Neural cell (in vitro differentiated cells): Measurements from ENCODE around the gene DPM3. TPM values are rescaled to one million over a fixed set of nuclear protein-coding genes. Genes with fewer than 3 reads are reported as not detected.
A peak's percentile ranks its signal among the peaks of the same experiment; 100 is the strongest.

Experiments
- H2AFZ ChIP-seq: fragments of 200-600, 300-800 bp; sonication (generic), shearing (Covaris generic); 2 replicates; pipeline ENCODE4 v1.6.0; 2014; ENCODE audit warnings: low read depth, mild to moderate bottlenecking, antibody characterized with exemption, low read length, moderate library complexity
- H3F3A ChIP-seq: fragments of 200-600 bp; shearing (Covaris generic); 2 replicates; pipeline ENCODE4 v1.6.1; 2016; ENCODE audit warnings: mild to moderate bottlenecking, moderate library complexity, mixed read lengths, antibody characterized with exemption, low read length; ENCODE audit not compliant: insufficient read depth, poor library complexity, severe bottlenecking
- H3K27ac ChIP-seq: fragments of 200-600, 300-800 bp; sonication (generic), shearing (Covaris generic); 2 replicates; pipeline ENCODE4 v1.5.1; 2014; ENCODE audit warnings: mild to moderate bottlenecking, low read length, moderate library complexity
- H3K27me3 ChIP-seq: fragments of 300-800, 200-600 bp; sonication (generic), shearing (Covaris generic); 2 replicates; pipeline ENCODE4 v1.6.0; 2014; ENCODE audit warnings: mild to moderate bottlenecking, low read depth, low read length, moderate library complexity; ENCODE audit not compliant: insufficient read depth
- H3K36me3 ChIP-seq: fragments of 300-800, 200-600 bp; sonication (generic), shearing (Covaris generic); 2 replicates; pipeline ENCODE4 v1.5.1; 2014; ENCODE audit warnings: mild to moderate bottlenecking, antibody characterized with exemption, low read length, moderate library complexity; ENCODE audit not compliant: insufficient read depth
- H3K4me2 ChIP-seq: fragments of 300-800, 200-600 bp; sonication (generic), shearing (Covaris generic); 2 replicates; pipeline ENCODE4 v1.6.0; 2014; ENCODE audit warnings: mild to moderate bottlenecking, low read length
- H3K4me3 ChIP-seq: fragments of 300-800, 200-600 bp; sonication (generic), shearing (Covaris generic); 2 replicates; pipeline ENCODE4 v1.5.1; 2014; ENCODE audit warnings: mild to moderate bottlenecking, low read length, moderate library complexity
- H3K79me2 ChIP-seq: fragments of 200-600 bp; shearing (Covaris generic); replicated peaks from 2 replicates; pipeline ENCODE4 v1.6.0; 2014; ENCODE audit warnings: mild to moderate bottlenecking, low read length, moderate library complexity; ENCODE audit not compliant: insufficient read depth
- H3K9ac ChIP-seq: fragments of 300-800, 200-600 bp; sonication (generic), shearing (Covaris generic); 2 replicates; pipeline ENCODE4 v1.6.1; 2016; ENCODE audit warnings: mild to moderate bottlenecking, low read length, mixed read lengths
- H3K9me2 ChIP-seq: fragments of 200-600 bp; shearing (Covaris generic); 2 replicates; pipeline ENCODE4 v1.6.1; 2016; ENCODE audit warnings: mild to moderate bottlenecking, low read length, mixed read lengths; ENCODE audit not compliant: insufficient read depth
- H3K9me3 ChIP-seq: fragments of 200-600, 300-800 bp; sonication (generic), shearing (Covaris generic); 2 replicates; pipeline ENCODE4 v1.6.1; 2016; ENCODE audit warnings: mild to moderate bottlenecking, mixed run types, low read length, moderate library complexity, mixed read lengths
- H4K20me1 ChIP-seq: fragments of 200-600 bp; shearing (Covaris generic); 2 replicates; pipeline ENCODE4 v1.6.1; 2016; ENCODE audit warnings: mild to moderate bottlenecking, mixed run types; ENCODE audit not compliant: insufficient read depth
- CTCF ChIP-seq: fragments of 450-650 bp; IDR thresholded peaks from 2 replicates; pipeline ENCODE4 v1.5.1; 2014; ENCODE audit warnings: antibody characterized with exemption, mild to moderate bottlenecking, moderate library complexity; ENCODE audit not compliant: poor library complexity, severe bottlenecking
- EP300 ChIP-seq: fragments of 450-650 bp; conservative IDR thresholded peaks from 2 replicates; pipeline ENCODE4 v1.6.1; 2014; ENCODE audit warnings: antibody characterized with exemption, mild to moderate bottlenecking, moderate library complexity; ENCODE audit not compliant: poor library complexity, severe bottlenecking
- EZH2 ChIP-seq: fragments of 200-600, 300-800 bp; shearing (Covaris generic), sonication (generic); IDR thresholded peaks from 2 replicates; pipeline ENCODE4 v1.6.1; 2014; ENCODE audit warnings: antibody characterized with exemption, low read length, borderline replicate concordance, mild to moderate bottlenecking; ENCODE audit not compliant: insufficient read depth, poor library complexity, severe bottlenecking
- MXI1 ChIP-seq: fragments of 450-650 bp; conservative IDR thresholded peaks from 2 replicates; pipeline ENCODE4 v1.6.1; 2014; ENCODE audit warnings: antibody characterized with exemption, mild to moderate bottlenecking; ENCODE audit not compliant: poor library complexity, severe bottlenecking
- POLR2AphosphoS5 ChIP-seq: IDR thresholded peaks from 2 replicates; pipeline ENCODE4 v1.6.1; 2012
- RAD21 ChIP-seq: fragments of 450-650 bp; conservative IDR thresholded peaks from 2 replicates; pipeline ENCODE4 v1.6.1; 2014; ENCODE audit warnings: antibody characterized with exemption, mild to moderate bottlenecking, moderate library complexity
- REST ChIP-seq: IDR thresholded peaks from 2 replicates; pipeline ENCODE4 v1.6.1; 2012; ENCODE audit warnings: borderline replicate concordance
- SMC3 ChIP-seq: fragments of 450-650 bp; conservative IDR thresholded peaks from 2 replicates; pipeline ENCODE4 v1.6.1; 2014; ENCODE audit warnings: antibody characterized with exemption, mild to moderate bottlenecking, moderate library complexity; ENCODE audit not compliant: poor library complexity
- TAF1 ChIP-seq: IDR thresholded peaks from 2 replicates; pipeline ENCODE4 v1.6.1; 2012; ENCODE audit warnings: low read depth
- polyA plus RNA-seq: library from polyadenylated mRNA; depleted of rRNA; stranded (reverse); fragments of >200 nt; gene quantifications from 2 replicates; pipeline ENCODE4 v1.2.3, GENCODE V29; 2014

DPM3 gene
- polyA plus RNA-seq, 1 donor from 2014 or later, result 150 TPM

- Histone ChIP-seq H3K4me2 (no peak overlapping the region), H3K9ac (no peak overlapping the region)
Measured at GRCh38 chr1:155093911-155094621, 46.3 kb downstream of the DPM3 start.

GRCh38 chr1:155092641-155093040 is 47.7 kb downstream of the DPM3 start:
- Histone ChIP-seq H3K9me2 (no peaks in the 10 kb centered on the region), H4K20me1 (no peaks in the 10 kb centered on the region), H3K9ac (no peak overlapping the region), H3K9me3 (no peaks in the 10 kb centered on the region), H3K4me2 (no peak overlapping the region), H2AFZ (no peak overlapping the region), H3K4me3 (no peak overlapping the region), H3K27me3 (no peaks in the 10 kb centered on the region), H3K79me2 (no peaks in the 10 kb centered on the region), H3K27ac (no peak overlapping the region), H3F3A (no peaks in the 10 kb centered on the region), H3K36me3 (no peaks in the 10 kb centered on the region)
- TF ChIP-seq MXI1 (no peak), EZH2 (no peak), CTCF (no peak), TAF1 (no peak), RAD21 (no peak), POLR2AphosphoS5 (no peak)

More at GRCh38 chr1:155093911-155094621, 46.3 kb downstream of the DPM3 start:
- no peaks in the 10 kb centered on the region for H3K9me3 ChIP-seq
- H3K9me2 ChIP-seq, result no peaks in the 10 kb centered on the region
- H3K79me2 ChIP-seq, result no peaks in the 10 kb centered on the region
- no peaks in the 10 kb centered on the region for H3K36me3 ChIP-seq
- no peaks in the 10 kb centered on the region for H3F3A ChIP-seq
- no peaks in the 10 kb centered on the region for H3K27me3 ChIP-seq
- peak; percentile 61 for TF ChIP-seq CTCF
- no peak for TF ChIP-seq TAF1
- TF ChIP-seq REST, result no peak
- TF ChIP-seq EP300, result no peak
- peak; percentile 55 for TF ChIP-seq RAD21
- TF ChIP-seq POLR2AphosphoS5, result no peak
- no peak for TF ChIP-seq EZH2
- TF ChIP-seq SMC3, result peak; percentile 68
- no peak for TF ChIP-seq MXI1
- H3K27ac ChIP-seq, result no peak overlapping the region
- no peak overlapping the region for H2AFZ ChIP-seq
- H4K20me1 ChIP-seq, result no peaks in the 10 kb centered on the region
- H3K4me3 ChIP-seq, result no peak overlapping the region
